H1 (cell line): ENCODE data around the gene DIO3. TPM values are rescaled to one million over a fixed set of nuclear protein-coding genes. Genes with fewer than 3 reads are reported as not detected.
A peak's percentile ranks its signal among the peaks of the same experiment; 100 is the strongest.

Experiments
- CTCF ChIA-PET: fragments of 300-600 bp; sonication (Branson Sonifier 250); formaldehyde crosslinking; loops from one replicate; lab custom pipeline; 2021; ENCODE audit not compliant: partially characterized antibody; lab: Charles Lee
- POLR2A ChIA-PET: fragments of 300-600 bp; sonication (Branson Sonifier 250); formaldehyde crosslinking; loops from one replicate; lab custom pipeline; 2021; ENCODE audit warnings: inconsistent platforms; ENCODE audit not compliant: partially characterized antibody; lab: Charles Lee
- DNase-seq, 2 experiments: peaks; one replicate each; pipeline versions ENCODE4 v3.0.0 to v3.0.0-alpha.2; 2010 to 2022; ENCODE audit warnings: low spot score in 2 of 2, low read depth in 1 of 2, mixed read lengths in 1 of 2
- FAIRE-seq: peaks from 2 replicates; lab custom pipeline; 2011; peaks lifted over from hg19 to GRCh38; lab: Jason Lieb, UNC
- H2AFZ ChIP-seq: 2 replicates; pipeline ENCODE4 v1.8.1; 2012; ENCODE audit warnings: low read length, inconsistent platforms
- H2AK5ac ChIP-seq: 2 replicates; pipeline ENCODE4 v1.6.1; 2013; ENCODE audit warnings: low read depth, low read length
- H2BK120ac ChIP-seq: replicated peaks from 2 replicates; pipeline ENCODE3; 2013; ENCODE audit warnings: low read depth, low read length, inconsistent platforms
- H2BK12ac ChIP-seq: 2 replicates; pipeline ENCODE4 v1.6.1; 2013; ENCODE audit warnings: low read depth, low read length
- H2BK15ac ChIP-seq: 2 replicates; pipeline ENCODE4 v1.6.1; 2013; ENCODE audit warnings: low read length
- H2BK20ac ChIP-seq: 2 replicates; pipeline ENCODE4 v1.6.1; 2013; ENCODE audit warnings: low read length
- H2BK5ac ChIP-seq: 2 replicates; pipeline ENCODE4 v1.6.1; 2013; ENCODE audit warnings: low read depth, low read length
- H3K14ac ChIP-seq: 2 replicates; pipeline ENCODE4 v1.6.1; 2013; ENCODE audit warnings: inconsistent platforms; ENCODE audit not compliant: insufficient read length
- H3K18ac ChIP-seq: 2 replicates; pipeline ENCODE4 v1.6.1; 2013; ENCODE audit warnings: low read length; ENCODE audit errors: extremely low read depth
- H3K23ac ChIP-seq: 2 replicates; pipeline ENCODE4 v1.6.1; 2013; ENCODE audit warnings: inconsistent platforms; ENCODE audit not compliant: insufficient read length
- H3K23me2 ChIP-seq: 2 replicates; pipeline ENCODE4 v1.6.1; 2013; ENCODE audit warnings: low read depth, low read length
- H3K27ac ChIP-seq: 2 replicates; pipeline ENCODE4 v1.6.1; 2011; ENCODE audit warnings: low read depth, low read length, inconsistent platforms
- H3K27me3 ChIP-seq, 4 experiments: replicated peaks in 1 of 4; 1 replicate in 1 of 4; 2 replicates in 3 of 4; pipeline versions ENCODE4 v1.6.1 to v1.8.1; 2011 to 2013; ENCODE audit warnings: low read length in 3 of 4, mild to moderate bottlenecking in 3 of 4, inconsistent platforms in 2 of 4, mixed read lengths in 2 of 4, moderate library complexity in 1 of 4; ENCODE audit not compliant: control insufficient read depth in 3 of 4, insufficient read depth in 3 of 4; ENCODE audit errors: extremely low read depth in 1 of 4
- H3K36me3 ChIP-seq, 4 experiments: 2 replicates each; pipeline versions ENCODE4 v1.6.1 to v1.8.1; 2011 to 2013; ENCODE audit warnings: mild to moderate bottlenecking in 4 of 4, low read length in 3 of 4, moderate library complexity in 2 of 4, control low read depth in 1 of 4, inconsistent platforms in 1 of 4; ENCODE audit not compliant: insufficient read depth in 4 of 4, control insufficient read depth in 2 of 4
- H3K4ac ChIP-seq: replicated peaks from 2 replicates; pipeline ENCODE3; 2013; ENCODE audit warnings: low read length, low read depth, mixed read lengths, inconsistent platforms; ENCODE audit not compliant: insufficient read length
- H3K4me1 ChIP-seq, 4 experiments: replicated peaks in 1 of 4; 1 replicate in 1 of 4; 2 replicates in 3 of 4; pipeline versions ENCODE4 v1.6.1 to v1.8.1; 2011 to 2013; ENCODE audit warnings: low read length in 3 of 4, inconsistent platforms in 2 of 4, mixed read lengths in 1 of 4; ENCODE audit not compliant: insufficient read depth in 4 of 4, control insufficient read depth in 3 of 4
- H3K4me2 ChIP-seq, 2 experiments: 2 replicates each; pipeline versions ENCODE4 v1.6.1 to v1.8.1; 2011 to 2013; ENCODE audit warnings: low read depth in 2 of 2, low read length in 2 of 2, control low read depth in 1 of 2, inconsistent platforms in 1 of 2, mild to moderate bottlenecking in 1 of 2; ENCODE audit not compliant: insufficient read depth in 1 of 2
- H3K4me3 ChIP-seq, 4 experiments: fragments of 200-600, 300-600 bp in 1 of 4; sonication (generic), shearing (Covaris generic), sonication (Bioruptor Twin) in 1 of 4; 2 replicates each; pipeline versions ENCODE4 v1.5.1 to v1.8.1; 2011 to 2016; ENCODE audit warnings: low read length in 4 of 4, low read depth in 3 of 4, control low read depth in 2 of 4, inconsistent platforms in 2 of 4, mild to moderate bottlenecking in 2 of 4, mixed read lengths in 1 of 4, moderate library complexity in 1 of 4; ENCODE audit not compliant: insufficient read depth in 2 of 4; ENCODE audit errors: extremely low read depth in 1 of 4
- H3K56ac ChIP-seq: replicated peaks from 2 replicates; pipeline ENCODE3; 2013; ENCODE audit warnings: low read depth, mild to moderate bottlenecking, mixed read lengths, low read length, inconsistent platforms; ENCODE audit not compliant: insufficient read length
- H3K79me1 ChIP-seq: 2 replicates; pipeline ENCODE4 v1.6.1; 2013; ENCODE audit warnings: low read depth, low read length, control low read depth
- H3K79me2 ChIP-seq, 2 experiments: 2 replicates each; pipeline versions ENCODE4 v1.6.1 to v1.8.1; 2012 to 2013; ENCODE audit warnings: low read length in 2 of 2, mild to moderate bottlenecking in 2 of 2, inconsistent platforms in 1 of 2; ENCODE audit not compliant: insufficient read depth in 2 of 2, control insufficient read depth in 1 of 2
- H3K9ac ChIP-seq, 4 experiments: replicated peaks in 1 of 4; 1 replicate in 1 of 4; 2 replicates in 3 of 4; pipeline versions ENCODE4 v1.6.1 to v1.8.1; 2011 to 2013; ENCODE audit warnings: low read depth in 3 of 4, low read length in 3 of 4, control low read depth in 2 of 4, mild to moderate bottlenecking in 2 of 4, moderate library complexity in 2 of 4, inconsistent platforms in 1 of 4; ENCODE audit errors: extremely low read depth in 1 of 4
- H3K9me3 ChIP-seq, 2 experiments: 2 replicates each; pipeline versions ENCODE4 v1.6.1 to v1.8.1; 2012 to 2013; ENCODE audit warnings: mild to moderate bottlenecking in 2 of 2, moderate library complexity in 2 of 2, control low read depth in 1 of 2, inconsistent platforms in 1 of 2, low read depth in 1 of 2, low read length in 1 of 2, mixed read lengths in 1 of 2; ENCODE audit not compliant: insufficient read depth in 2 of 2
- H4K20me1 ChIP-seq, 2 experiments: replicated peaks in 1 of 2; 2 replicates each; pipeline versions ENCODE3 to v1.8.1; 2011 to 2013; ENCODE audit warnings: inconsistent platforms in 2 of 2, low read length in 2 of 2, mild to moderate bottlenecking in 1 of 2; ENCODE audit not compliant: insufficient read depth in 2 of 2, control insufficient read depth in 1 of 2
- H4K5ac ChIP-seq: 2 replicates; pipeline ENCODE4 v1.6.1; 2013; ENCODE audit warnings: low read length, low read depth, mixed read lengths, inconsistent platforms; ENCODE audit not compliant: insufficient read length
- H4K8ac ChIP-seq: 2 replicates; pipeline ENCODE4 v1.8.0; 2013; ENCODE audit warnings: mild to moderate bottlenecking, moderate library complexity, low read length, inconsistent platforms; ENCODE audit not compliant: insufficient read depth; ENCODE audit errors: extremely low read depth
- H4K91ac ChIP-seq: replicated peaks from 2 replicates; pipeline ENCODE3; 2013; ENCODE audit warnings: low read length, mixed read lengths, inconsistent platforms; ENCODE audit not compliant: insufficient read length
- BCL11A ChIP-seq, 2 experiments: IDR thresholded peaks; one replicate each; pipeline ENCODE4 v1.6.1; 2011; ENCODE audit warnings: low read depth in 2 of 2, low read length in 2 of 2, mild to moderate bottlenecking in 2 of 2
- CTCF ChIP-seq, 3 experiments: IDR thresholded peaks; 1 replicate in 2 of 3; 2 replicates in 1 of 3; pipeline versions ENCODE4 v1.5.1 to v1.6.1; 2011; ENCODE audit warnings: low read length in 3 of 3, mild to moderate bottlenecking in 3 of 3, inconsistent platforms in 2 of 3, low read depth in 1 of 3, moderate library complexity in 1 of 3; ENCODE audit not compliant: insufficient read depth in 1 of 3; ENCODE audit errors: control extremely low read depth in 1 of 3
- EP300 ChIP-seq, 2 experiments: IDR thresholded peaks; 1 replicate in 1 of 2; 2 replicates in 1 of 2; pipeline ENCODE4 v1.6.1; 2011 to 2012; ENCODE audit warnings: low read depth in 2 of 2, low read length in 2 of 2, mild to moderate bottlenecking in 2 of 2, borderline replicate concordance in 1 of 2, inconsistent platforms in 1 of 2, moderate library complexity in 1 of 2
- FOSL1 ChIP-seq: IDR thresholded peaks from 2 replicates; pipeline ENCODE4 v1.6.1; 2011; ENCODE audit warnings: mild to moderate bottlenecking, low read depth, low read length, moderate library complexity; ENCODE audit not compliant: insufficient read depth
- GTF2F1 ChIP-seq: IDR thresholded peaks from 2 replicates; pipeline ENCODE4 v1.6.1; 2012; ENCODE audit warnings: low read depth, low read length, improper control_type of control experiment, borderline replicate concordance
- KDM4A ChIP-seq: IDR thresholded peaks from one replicate; pipeline ENCODE4 v1.7.1; 2012; ENCODE audit warnings: low read depth, mild to moderate bottlenecking, moderate library complexity, low read length, inconsistent platforms; ENCODE audit not compliant: severe bottlenecking
- MAFK ChIP-seq: IDR thresholded peaks from 2 replicates; pipeline ENCODE4 v1.6.1; 2012; ENCODE audit warnings: low read depth, mild to moderate bottlenecking, improper control_type of control experiment, low read length
- RAD21 ChIP-seq, 2 experiments: IDR thresholded peaks in 1 of 2; conservative IDR thresholded peaks in 1 of 2; 2 replicates each; pipeline ENCODE4 v1.6.1; 2011; ENCODE audit warnings: low read depth in 2 of 2, low read length in 2 of 2, improper control_type of control experiment in 1 of 2, inconsistent platforms in 1 of 2, mild to moderate bottlenecking in 1 of 2, moderate library complexity in 1 of 2
- SP1 ChIP-seq: IDR thresholded peaks from 2 replicates; pipeline ENCODE4 v1.6.1; 2011; ENCODE audit warnings: low read depth, low read length
- whole genome bisulfite sequencing, 2 experiments: shearing (Covaris generic) in 1 of 2; methylation state at CpG; one replicate each; pipeline versions ENCODE4 v1.1.6 to v1.1.7; 2013 to 2015; ENCODE audit warnings: low lambda C conversion rate in 2 of 2, mixed read lengths in 2 of 2, inconsistent platforms in 1 of 2, low coverage in 1 of 2, missing lambda C conversion rate in 1 of 2; ENCODE audit not compliant: insufficient replicate concordance in 2 of 2, insufficient coverage in 1 of 2, insufficient read length in 1 of 2; ENCODE audit errors: extremely low coverage in 1 of 2, missing lambda C conversion rate in 1 of 2; 5-methylcytosine and 5-hydroxymethylcytosine counted together
- polyA plus RNA-seq, 7 experiments: library from polyadenylated mRNA; depleted of rRNA in 3 of 7; stranded (reverse) in 5 of 7; unstranded in 2 of 7; fragments of >200 nt in 5 of 7; fragments of 200-250 nt in 2 of 7; gene quantifications; 1 replicate in 5 of 7; 2 replicates in 1 of 7; 4 replicates in 1 of 7; pipeline versions ENCODE4 v1.2.1 to v1.2.3, GENCODE V29; 2011 to 2013; ENCODE audit warnings: missing spikeins in 2 of 7, mixed read lengths in 2 of 7
- total RNA-seq: library from RNA; stranded (reverse); fragmentation: NEBNext Ultra II Directional; extraction: Animal tissue kit (Norgen Biotek cat#: 25700); gene quantifications from 2 replicates; pipeline ENCODE4 v1.2.1, GENCODE V29; 2021
- TF ChIP-seq, protein P1 (sequence below): IDR thresholded peaks from 2 replicates; pipeline ENCODE4 v1.6.1; 2011; ENCODE audit warnings: low read length, improper control_type of control experiment

The DIO3 gene
- total and polyA plus RNA-seq, 2 of the 8 experiments (the other 6 are each of a cell fraction or from before 2014, with no cell fraction given) = 0.17 to 0.19 TPM

DNA sequence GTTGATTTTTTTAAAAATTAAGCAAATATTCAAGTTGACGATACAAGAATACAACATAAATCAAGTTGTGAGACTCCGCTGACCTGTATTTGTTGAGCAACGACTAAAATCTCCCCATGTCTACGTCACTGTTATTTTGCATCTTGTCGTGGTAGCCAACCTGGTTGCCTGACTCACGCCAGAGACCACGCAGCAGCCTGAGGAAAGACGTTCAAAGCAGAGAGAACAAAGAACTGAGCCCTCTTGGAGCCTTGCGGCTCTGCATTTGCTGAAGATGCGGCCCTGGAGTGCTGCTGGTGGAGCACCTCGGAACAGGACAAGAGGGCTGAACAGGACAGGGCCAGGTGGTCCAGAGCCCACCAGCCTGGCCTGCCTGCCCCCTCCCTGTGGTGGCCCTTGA lies 21.4 kb upstream of the DIO3 start:
- no peak overlapping the region for H4K8ac ChIP-seq
- H3K4me3 ChIP-seq = no peak overlapping the region
- no peak overlapping the region for H3K27ac ChIP-seq
- H3K9me3 ChIP-seq = no peaks in the 10 kb centered on the region
- H4K5ac ChIP-seq = no peak overlapping the region
- no peak overlapping the region for H2BK15ac ChIP-seq
- no peak overlapping the region for H2BK12ac ChIP-seq
- no peaks in the 10 kb centered on the region for H3K79me2 ChIP-seq
- no peak overlapping the region for H2BK20ac ChIP-seq
- H3K14ac ChIP-seq = no peak overlapping the region
- no peak overlapping the region for H3K4me2 ChIP-seq
- no peak overlapping the region for H4K91ac ChIP-seq
- DNase-seq (no peak), FAIRE-seq (no peak)
- H3K23ac ChIP-seq = no peak overlapping the region
- H3K9ac ChIP-seq = no peak overlapping the region
- H3K56ac ChIP-seq = no peak overlapping the region
- H4K20me1 ChIP-seq = no peaks in the 10 kb centered on the region
- H3K79me1 ChIP-seq = no peaks in the 10 kb centered on the region
- CTCF ChIA-PET = interaction anchor here (0.6 to 1.6 kb wide), 5 partner anchors 18 to 305 kb away, joined by 3 read pairs; no protein-coding TSS in a partner anchor
- H2BK5ac ChIP-seq = no peak overlapping the region
- H2AK5ac ChIP-seq = no peak overlapping the region
- no peak overlapping the region for H2BK120ac ChIP-seq
- H3K4me1 ChIP-seq = no peaks in the 10 kb centered on the region
- POLR2A ChIA-PET = no interaction called here
- H3K36me3 ChIP-seq = no peaks in the 10 kb centered on the region
- 0 out of 2 replicates have a peak overlapping the region, but pooled peaks have one; percentile 44 for H2AFZ ChIP-seq
- no peak overlapping the region for H3K18ac ChIP-seq
- no peaks in the 10 kb centered on the region for H3K23me2 ChIP-seq
- no peak overlapping the region for H3K4ac ChIP-seq
- WGBS, 2 experiments = 83% methylated on average over 11 of the region's 11 CpGs; no CpG with 5 or more reads in 1 of the 2 experiments
- no peaks in the 10 kb centered on the region for H3K27me3 ChIP-seq
- no peak for TF ChIP-seq CTCF (IDR thresholded peaks at IDR 0.05; ENCODE audit: control extremely low read depth in 1 of 3, insufficient read depth in 1 of 3, low read depth in 1 of 3, low read length in 3 of 3)
- TF ChIP-seq RAD21 (IDR thresholded peaks at IDR 0.05 in 1 of 2, conservative IDR thresholded peaks at IDR 0.05 in 1 of 2; ENCODE audit: low read depth in 2 of 2, low read length in 2 of 2) = no peak
- no peak for TF ChIP-seq GTF2F1
- no peak for TF ChIP-seq FOSL1
- no peak for TF ChIP-seq MAFK
- no peak for TF ChIP-seq BCL11A (IDR thresholded peaks at IDR 0.05; ENCODE audit: low read depth in 2 of 2, low read length in 2 of 2)
- no peak for TF ChIP-seq SP1
- TF ChIP-seq, protein P1, sequence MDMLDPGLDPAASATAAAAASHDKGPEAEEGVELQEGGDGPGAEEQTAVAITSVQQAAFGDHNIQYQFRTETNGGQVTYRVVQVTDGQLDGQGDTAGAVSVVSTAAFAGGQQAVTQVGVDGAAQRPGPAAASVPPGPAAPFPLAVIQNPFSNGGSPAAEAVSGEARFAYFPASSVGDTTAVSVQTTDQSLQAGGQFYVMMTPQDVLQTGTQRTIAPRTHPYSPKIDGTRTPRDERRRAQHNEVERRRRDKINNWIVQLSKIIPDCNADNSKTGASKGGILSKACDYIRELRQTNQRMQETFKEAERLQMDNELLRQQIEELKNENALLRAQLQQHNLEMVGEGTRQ = no peak
- TF ChIP-seq KDM4A = no peak
- no peak for TF ChIP-seq EP300 (IDR thresholded peaks at IDR 0.05; ENCODE audit: borderline replicate concordance in 1 of 2, low read depth in 2 of 2, low read length in 2 of 2)
